ENCODE data around the gene TAF9B. TPM values are rescaled to one million over a fixed set of nuclear protein-coding genes. Genes with fewer than 3 reads are reported as not detected.
"Not testable (repeated sequence)": the region's sequence is repeated elsewhere in the genome, so short reads cannot be mapped to it uniquely, and the experiment has no call there.

Gene TAF9B
- total RNA-seq, 2 donors from 2014 or later, result 44.0 to 53.1 TPM

- H3K36me3 ChIP-seq (ENCODE audit: control insufficient read depth, insufficient read depth, low read length); H3K4me3 Mint-ChIP-seq; H3K27me3 ChIP-seq (ENCODE audit: control insufficient read depth, insufficient read depth, low read length, poor library complexity, severe bottlenecking); DNase-seq; H3K36me3 Mint-ChIP-seq (ENCODE audit: low read depth); H3K27ac Mint-ChIP-seq; H3K4me1 ChIP-seq (ENCODE audit: control insufficient read depth, insufficient read depth, low read length); H3K4me1 Mint-ChIP-seq; H3K4me3 ChIP-seq (ENCODE audit: low read length); H3K9ac ChIP-seq (ENCODE audit: extremely low read depth, low read length, poor library complexity, severe bottlenecking); H3K27me3 Mint-ChIP-seq (ENCODE audit: insufficient read depth); H3K27ac ChIP-seq (ENCODE audit: low read depth, low read length): not testable (repeated sequence)
- WGBS, 2 experiments (ENCODE audit: insufficient coverage in 1 of 2, insufficient read length in 1 of 2), result 88 to 91% methylated on average over 1 to 4 of the region's 5 CpGs
- H3K9me3 ChIP-seq (ENCODE audit: control insufficient read depth, low read length), result peaks cover 18% of the 10 kb centered on the region
- peaks cover 91% of the 10 kb centered on the region for H3K9me3 Mint-ChIP-seq
These were observed 7.6 kb upstream of the TAF9B start for GRCh38 chrX:78147002-78147540.

GRCh38 chrX:78140206-78140605 is 756 bp upstream of the TAF9B start:
- H3K9me3 Mint-ChIP-seq, result peaks cover 55% of the 10 kb centered on the region
- Histone ChIP-seq H3K9ac (ENCODE audit: extremely low read depth, low read length, poor library complexity, severe bottlenecking) (no peak overlapping the region), H3K36me3 (ENCODE audit: control insufficient read depth, insufficient read depth, low read length) (no peaks in the 10 kb centered on the region), H3K9me3 (ENCODE audit: control insufficient read depth, low read length) (no peaks in the 10 kb centered on the region), H3K27me3 (ENCODE audit: control insufficient read depth, insufficient read depth, low read length, poor library complexity, severe bottlenecking) (no peaks in the 10 kb centered on the region), H3K27ac (ENCODE audit: low read depth, low read length) (no peak overlapping the region), H3K4me1 (ENCODE audit: control insufficient read depth, insufficient read depth, low read length) (no peaks in the 10 kb centered on the region), H3K4me3 (ENCODE audit: low read length) (no peak overlapping the region)
- 93% methylated on average over 9 of the region's 9 CpGs; no CpG with 5 or more reads in 1 of the 2 experiments for WGBS, 2 experiments (ENCODE audit: insufficient coverage in 1 of 2, insufficient read length in 1 of 2)
- H3K4me3 Mint-ChIP-seq, result peak overlapping the region; percentile 82
- TF ChIP-seq CTCF (conservative IDR thresholded peaks at IDR 0.05), result no peak
- peaks cover 13% of the 10 kb centered on the region for H3K36me3 Mint-ChIP-seq (ENCODE audit: low read depth)
- H3K4me1 Mint-ChIP-seq, result no peaks in the 10 kb centered on the region
- H3K27ac Mint-ChIP-seq, result no peak overlapping the region
- no peaks in the 10 kb centered on the region for H3K27me3 Mint-ChIP-seq (ENCODE audit: insufficient read depth)
- no peak for DNase-seq

- H3K36me3 Mint-ChIP-seq (ENCODE audit: low read depth), result peaks cover 18% of the 10 kb centered on the region
- H3K4me1 Mint-ChIP-seq, result no peaks in the 10 kb centered on the region
- Histone ChIP-seq H3K9me3 (ENCODE audit: control insufficient read depth, low read length) (no peaks in the 10 kb centered on the region), H3K27ac (ENCODE audit: low read depth, low read length) (no peak overlapping the region), H3K36me3 (ENCODE audit: control insufficient read depth, insufficient read depth, low read length) (peaks cover 6% of the 10 kb centered on the region), H3K4me1 (ENCODE audit: control insufficient read depth, insufficient read depth, low read length) (no peaks in the 10 kb centered on the region), H3K9ac (ENCODE audit: extremely low read depth, low read length, poor library complexity, severe bottlenecking) (no peak overlapping the region), H3K27me3 (ENCODE audit: control insufficient read depth, insufficient read depth, low read length, poor library complexity, severe bottlenecking) (no peaks in the 10 kb centered on the region), H3K4me3 (ENCODE audit: low read length) (no peak overlapping the region)
- H3K9me3 Mint-ChIP-seq, result peaks cover 36% of the 10 kb centered on the region
- WGBS, 2 experiments (ENCODE audit: insufficient coverage in 1 of 2, insufficient read length in 1 of 2), result 94% methylated on average over 3 of the region's 4 CpGs; no CpG with 5 or more reads in 1 of the 2 experiments
- no peak overlapping the region for H3K27ac Mint-ChIP-seq
- no peaks in the 10 kb centered on the region for H3K27me3 Mint-ChIP-seq (ENCODE audit: insufficient read depth)
- no peak for DNase-seq
- TF ChIP-seq CTCF (conservative IDR thresholded peaks at IDR 0.05), result no peak
- H3K4me3 Mint-ChIP-seq, result no peak overlapping the region
These were observed 6.1 kb downstream of the TAF9B start for GRCh38 chrX:78133238-78133960.
